ENCODE data around the gene DUSP16.

DNA sequence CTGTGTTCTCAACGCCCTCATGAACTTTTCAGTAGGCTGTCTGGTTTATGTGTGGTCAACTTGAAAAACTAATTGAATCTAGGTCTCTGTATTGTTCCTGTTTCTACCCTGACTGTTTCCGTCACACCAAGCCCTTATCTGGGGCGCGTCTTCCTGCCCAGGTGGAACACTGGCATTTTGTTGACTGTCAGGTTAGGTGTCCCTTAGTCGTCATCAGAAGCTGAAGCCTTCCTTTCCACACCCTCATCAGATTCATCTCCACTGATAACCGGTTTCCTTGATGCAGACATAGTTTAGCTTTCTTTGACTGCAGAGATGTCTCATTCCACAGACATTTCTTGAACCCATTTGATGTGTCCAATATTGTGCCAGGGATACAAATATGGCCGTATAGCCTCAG lies 96.5 kb downstream of the DUSP16 start:
- TF ChIP-seq, protein P1, sequence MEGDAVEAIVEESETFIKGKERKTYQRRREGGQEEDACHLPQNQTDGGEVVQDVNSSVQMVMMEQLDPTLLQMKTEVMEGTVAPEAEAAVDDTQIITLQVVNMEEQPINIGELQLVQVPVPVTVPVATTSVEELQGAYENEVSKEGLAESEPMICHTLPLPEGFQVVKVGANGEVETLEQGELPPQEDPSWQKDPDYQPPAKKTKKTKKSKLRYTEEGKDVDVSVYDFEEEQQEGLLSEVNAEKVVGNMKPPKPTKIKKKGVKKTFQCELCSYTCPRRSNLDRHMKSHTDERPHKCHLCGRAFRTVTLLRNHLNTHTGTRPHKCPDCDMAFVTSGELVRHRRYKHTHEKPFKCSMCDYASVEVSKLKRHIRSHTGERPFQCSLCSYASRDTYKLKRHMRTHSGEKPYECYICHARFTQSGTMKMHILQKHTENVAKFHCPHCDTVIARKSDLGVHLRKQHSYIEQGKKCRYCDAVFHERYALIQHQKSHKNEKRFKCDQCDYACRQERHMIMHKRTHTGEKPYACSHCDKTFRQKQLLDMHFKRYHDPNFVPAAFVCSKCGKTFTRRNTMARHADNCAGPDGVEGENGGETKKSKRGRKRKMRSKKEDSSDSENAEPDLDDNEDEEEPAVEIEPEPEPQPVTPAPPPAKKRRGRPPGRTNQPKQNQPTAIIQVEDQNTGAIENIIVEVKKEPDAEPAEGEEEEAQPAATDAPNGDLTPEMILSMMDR (conservative IDR thresholded peaks at IDR 0.05; ENCODE audit: low read depth, low read length) = no peak
- TF ChIP-seq EZH2 (IDR thresholded peaks at IDR 0.05; ENCODE audit: low read length, unreplicated experiment) = no peak

Data from PC-3 (cell line).